ENCODE measurements around the gene KLF17.

The KLF17 gene, protein sequence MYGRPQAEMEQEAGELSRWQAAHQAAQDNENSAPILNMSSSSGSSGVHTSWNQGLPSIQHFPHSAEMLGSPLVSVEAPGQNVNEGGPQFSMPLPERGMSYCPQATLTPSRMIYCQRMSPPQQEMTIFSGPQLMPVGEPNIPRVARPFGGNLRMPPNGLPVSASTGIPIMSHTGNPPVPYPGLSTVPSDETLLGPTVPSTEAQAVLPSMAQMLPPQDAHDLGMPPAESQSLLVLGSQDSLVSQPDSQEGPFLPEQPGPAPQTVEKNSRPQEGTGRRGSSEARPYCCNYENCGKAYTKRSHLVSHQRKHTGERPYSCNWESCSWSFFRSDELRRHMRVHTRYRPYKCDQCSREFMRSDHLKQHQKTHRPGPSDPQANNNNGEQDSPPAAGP

DNA sequence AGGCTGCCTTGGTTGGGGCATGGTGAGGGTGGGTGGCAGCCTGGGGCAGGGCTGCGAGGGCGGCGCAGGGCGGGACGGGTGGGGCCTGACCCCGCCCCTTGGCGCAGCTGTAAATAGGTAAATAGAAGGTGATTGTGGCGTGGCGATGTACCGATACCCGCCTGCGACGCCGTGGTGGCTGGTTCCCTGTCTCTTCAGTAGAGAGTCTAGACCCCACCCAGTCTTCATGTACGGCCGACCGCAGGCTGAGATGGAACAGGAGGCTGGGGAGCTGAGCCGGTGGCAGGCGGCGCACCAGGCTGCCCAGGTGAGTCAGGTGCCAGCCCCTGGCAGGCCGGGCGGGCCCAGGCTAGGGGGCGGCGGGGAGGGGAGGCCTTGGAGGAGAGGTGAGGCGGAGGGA, at the start of gene KLF17:
TSS of gene KLF17 (plus strand) at position 140 of the 400 bp plus-strand sequence. CDS start at position 227, 87 bp downstream.
- DNase-seq = no peak

DNA sequence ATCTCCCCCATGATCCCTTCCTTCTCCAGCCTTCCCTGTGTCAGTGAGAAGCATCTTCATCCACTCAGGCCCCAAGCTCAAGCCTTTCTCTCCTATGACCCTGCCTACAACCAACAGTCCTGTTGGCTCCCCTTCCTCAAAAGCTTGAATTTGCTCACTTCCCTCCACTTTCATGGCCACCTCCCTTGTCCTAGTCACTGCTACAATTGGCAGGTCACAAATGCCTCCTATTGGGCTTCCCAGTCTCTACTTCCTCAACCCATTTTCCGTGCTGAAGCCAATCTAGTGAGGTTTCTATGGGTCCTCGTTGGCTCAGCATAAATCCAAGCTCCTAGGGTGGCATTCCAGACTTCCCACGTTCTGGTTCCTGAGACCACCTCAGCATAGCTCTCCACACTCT, 47.2 kb upstream of the KLF17 start:
- no peak for DNase-seq

DNA sequence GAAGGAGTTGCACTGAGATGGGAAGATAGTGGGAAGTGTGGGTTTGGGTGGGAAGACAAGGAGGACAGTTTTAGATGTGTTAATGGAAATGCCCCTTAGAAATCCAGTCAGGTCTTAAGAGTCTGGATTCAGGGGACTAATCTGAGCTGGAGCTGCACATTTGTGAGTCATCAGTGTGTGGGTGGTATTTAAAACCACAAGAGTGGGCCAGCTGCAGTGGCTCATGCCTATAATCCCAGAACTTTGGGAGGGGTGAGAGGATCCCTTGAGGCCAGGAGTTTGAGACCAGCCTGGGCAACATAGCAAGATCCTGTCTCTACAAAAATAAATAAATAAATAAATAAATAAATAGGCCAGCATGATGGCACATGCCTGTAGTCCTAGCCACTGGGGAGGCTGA, 46.4 kb upstream of the KLF17 start:
- DNase-seq = no peak

DNA sequence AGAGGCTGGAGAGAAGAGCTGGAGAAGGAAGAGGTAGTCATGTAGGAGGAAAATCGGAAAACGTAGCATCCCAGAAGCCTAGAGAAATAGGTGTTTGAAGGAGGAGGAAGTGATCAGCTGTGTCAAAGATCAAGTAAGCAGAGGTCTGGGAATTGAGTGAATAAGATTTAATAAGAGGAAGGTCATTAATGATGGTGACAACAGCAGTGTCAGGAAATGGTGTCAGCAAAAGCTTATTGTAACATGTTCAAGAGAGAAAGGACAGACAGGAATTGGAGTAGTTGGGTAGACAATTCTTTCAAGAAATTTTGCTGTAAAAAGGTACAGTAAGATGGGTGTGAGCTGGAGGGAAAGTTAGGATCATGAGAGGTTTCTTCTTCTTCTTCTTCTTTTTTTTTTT, 45.8 kb upstream of the KLF17 start:
- DNase-seq = no peak

DNA sequence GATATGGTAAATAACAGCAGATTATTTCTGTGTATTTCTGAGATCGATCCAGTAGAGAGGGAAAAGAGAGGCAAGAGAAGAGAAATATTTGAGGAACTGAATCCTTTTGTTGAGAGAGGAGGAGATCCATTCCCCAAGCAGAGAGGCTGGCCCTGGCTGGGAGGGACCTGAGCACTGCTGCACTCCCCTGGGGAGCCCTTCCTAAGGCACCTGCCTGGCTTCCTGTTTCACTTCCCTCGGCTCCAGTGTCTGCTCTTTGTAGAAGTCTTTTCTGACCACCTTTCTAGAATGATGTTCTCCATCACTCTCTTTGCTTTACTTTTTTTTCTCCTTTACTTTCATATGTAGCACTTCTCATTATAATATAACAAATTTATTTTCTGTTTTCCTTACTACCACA, 45.1 kb upstream of the KLF17 start:
- DNase-seq = no peak

DNA sequence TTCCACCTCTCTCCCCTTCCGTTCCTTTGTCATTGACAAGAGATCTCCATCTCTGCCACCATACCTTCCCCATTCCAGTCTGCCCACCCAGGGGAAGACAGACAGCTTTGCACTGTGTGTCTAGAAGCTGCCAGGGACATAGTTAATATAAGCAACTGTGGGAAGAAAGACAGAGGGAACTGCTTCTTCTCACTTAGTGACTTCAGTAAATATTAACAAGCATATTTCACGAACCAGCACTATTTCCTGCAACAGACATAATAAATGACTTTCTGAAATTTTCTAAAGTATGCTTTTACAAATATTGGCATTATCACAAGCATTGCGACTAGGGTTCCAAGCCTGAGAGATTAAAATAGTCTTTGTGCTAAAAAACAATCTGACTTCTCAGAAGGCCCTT, 44.2 kb upstream of the KLF17 start:
- no peak for DNase-seq

DNA sequence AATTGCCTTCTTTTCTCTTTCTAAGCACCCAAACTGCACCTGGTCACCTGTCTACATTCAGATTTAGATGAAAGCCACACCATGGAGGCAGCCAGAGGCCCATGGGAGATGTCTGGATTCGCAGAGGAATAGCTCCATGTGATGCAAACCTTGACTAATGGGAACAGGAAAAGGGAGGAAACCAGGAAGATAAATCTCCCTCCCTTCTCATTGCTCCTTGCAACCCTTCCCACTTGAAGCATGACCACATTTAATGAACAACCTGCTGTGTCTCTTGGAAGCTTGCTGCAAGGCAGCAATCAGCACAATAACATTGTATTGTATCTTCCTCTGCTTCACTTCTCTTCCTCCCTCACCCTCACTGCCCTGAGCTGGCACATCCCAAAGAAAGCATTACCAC, 42.6 kb upstream of the KLF17 start:
- DNase-seq = no peak

DNA sequence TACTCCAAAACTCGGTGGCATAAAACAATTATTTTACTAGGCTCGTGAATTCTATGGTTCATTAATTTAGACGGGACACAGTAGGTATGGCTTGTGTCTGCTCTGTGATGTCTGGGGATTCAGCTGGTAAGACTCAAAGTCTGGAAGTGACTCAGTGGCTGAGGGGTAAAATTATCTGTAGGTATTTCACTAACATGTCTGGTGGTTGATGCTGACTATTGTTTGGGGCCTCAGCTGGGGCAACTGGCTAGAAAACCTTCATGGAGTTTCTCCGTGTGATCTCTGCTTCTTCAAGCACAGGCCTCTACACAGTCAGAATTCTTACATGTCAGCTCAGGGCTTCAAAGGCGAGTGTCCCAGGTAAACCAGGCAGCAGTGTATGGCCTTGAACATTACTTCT, 41.2 kb upstream of the KLF17 start:
- no peak for DNase-seq

DNA sequence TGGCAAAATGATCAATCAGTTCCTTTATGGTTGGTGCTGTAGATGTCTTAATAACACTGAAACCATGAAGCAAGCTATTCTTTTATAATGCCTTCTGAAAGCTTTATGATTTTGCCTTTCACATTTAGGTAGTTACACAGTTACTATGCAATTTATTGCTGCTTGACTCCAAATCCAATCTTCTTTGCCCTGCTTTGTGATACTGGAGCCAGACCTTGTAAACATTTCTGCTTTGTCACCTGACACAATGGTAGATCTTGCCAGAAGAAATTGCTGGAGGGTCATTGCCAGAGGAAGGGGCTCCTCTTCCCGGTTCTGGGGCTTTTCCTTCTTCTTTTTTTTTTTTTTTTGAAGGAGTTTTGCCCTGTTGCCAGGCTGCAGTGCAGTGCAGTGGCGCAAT, 40.5 kb upstream of the KLF17 start:
- no peak for DNase-seq

DNA sequence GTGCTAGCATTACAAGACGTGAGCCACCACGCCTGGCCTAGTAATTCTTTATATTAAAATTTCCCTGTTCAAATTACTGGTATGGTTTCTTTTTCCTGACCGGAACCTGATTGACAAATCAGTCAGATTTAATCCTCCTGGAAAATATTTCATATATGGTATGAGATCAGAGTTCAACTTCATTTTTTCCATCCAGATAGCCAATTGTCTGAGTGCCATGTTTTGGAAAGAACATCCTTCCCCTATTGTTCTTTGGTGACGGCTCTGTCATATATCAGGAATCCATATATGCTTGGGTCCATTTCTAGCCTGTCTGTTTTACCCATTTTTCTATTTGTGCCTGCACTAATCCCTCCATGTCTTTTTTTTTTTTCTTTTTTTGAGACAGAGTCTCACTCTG, 39.1 kb upstream of the KLF17 start:
- DNase-seq = no peak

DNA sequence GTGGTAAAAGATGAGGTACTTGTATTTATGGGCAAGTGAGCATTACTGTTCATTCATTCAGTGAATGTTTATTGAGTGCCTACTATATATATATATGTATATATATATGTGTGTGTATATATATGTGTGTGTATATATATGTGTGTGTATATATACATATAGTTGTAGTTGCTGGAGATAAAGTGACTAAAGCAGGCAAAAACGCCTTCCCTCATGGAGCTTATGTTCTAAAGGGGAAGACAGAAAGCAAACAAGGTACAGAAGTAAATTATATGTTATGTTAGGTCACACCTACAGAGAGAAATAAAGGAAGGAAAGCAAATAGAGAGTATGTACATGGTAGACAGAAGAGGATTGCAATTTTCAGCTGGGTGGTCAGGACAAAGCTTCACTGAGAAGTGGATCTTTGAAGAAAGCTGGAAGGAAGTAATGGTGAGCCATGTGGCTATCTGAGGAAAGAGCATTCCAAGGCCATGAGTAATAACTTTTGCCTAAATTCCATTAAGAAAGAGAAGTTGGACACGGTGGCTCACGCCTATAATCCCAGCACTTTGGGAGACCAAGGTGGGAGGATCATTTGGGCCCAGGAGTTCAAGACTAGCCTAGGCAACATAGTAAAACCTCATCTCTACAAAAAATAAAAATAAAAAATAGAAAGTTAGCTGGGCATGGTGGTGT, 33.5 kb upstream of the KLF17 start:
- DNase-seq = no peak

DNA sequence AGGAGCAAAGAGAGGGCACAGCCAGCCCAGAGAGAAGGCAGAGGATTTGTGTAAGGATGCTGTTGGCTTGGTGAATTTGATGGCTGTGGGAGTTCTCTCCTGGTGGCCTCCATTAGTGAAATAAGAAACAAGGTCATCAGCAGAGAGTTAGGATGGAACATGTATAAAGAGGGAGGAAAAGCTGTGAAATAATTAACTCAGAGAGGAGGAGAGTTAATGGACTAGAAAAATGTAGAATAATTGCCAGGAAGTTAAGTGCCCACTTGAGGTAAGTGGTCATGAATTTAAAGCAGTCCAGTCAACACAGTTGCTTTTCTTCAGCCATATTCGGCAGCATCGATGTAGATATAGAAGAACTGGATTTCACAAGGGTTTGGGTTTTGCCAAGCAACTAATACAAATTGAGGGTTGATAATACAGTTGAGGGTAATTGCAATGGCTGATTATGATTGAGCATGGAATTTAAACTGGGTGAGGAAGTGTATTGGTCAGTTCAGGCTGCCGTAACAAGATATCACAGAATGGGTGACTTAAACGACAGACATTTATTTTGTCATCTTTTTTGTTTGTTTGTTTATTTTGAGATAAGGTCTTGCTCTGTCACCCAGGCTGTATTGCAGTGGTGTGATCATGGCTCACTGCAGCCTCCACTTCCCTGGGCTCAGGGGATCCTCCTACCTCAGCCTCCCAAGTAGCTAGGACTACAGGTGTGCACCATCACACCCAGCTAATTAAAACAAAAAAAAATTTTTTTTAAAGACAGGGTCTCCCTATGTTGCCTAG, 31.7 kb upstream of the KLF17 start:
- no peak for DNase-seq

DNA sequence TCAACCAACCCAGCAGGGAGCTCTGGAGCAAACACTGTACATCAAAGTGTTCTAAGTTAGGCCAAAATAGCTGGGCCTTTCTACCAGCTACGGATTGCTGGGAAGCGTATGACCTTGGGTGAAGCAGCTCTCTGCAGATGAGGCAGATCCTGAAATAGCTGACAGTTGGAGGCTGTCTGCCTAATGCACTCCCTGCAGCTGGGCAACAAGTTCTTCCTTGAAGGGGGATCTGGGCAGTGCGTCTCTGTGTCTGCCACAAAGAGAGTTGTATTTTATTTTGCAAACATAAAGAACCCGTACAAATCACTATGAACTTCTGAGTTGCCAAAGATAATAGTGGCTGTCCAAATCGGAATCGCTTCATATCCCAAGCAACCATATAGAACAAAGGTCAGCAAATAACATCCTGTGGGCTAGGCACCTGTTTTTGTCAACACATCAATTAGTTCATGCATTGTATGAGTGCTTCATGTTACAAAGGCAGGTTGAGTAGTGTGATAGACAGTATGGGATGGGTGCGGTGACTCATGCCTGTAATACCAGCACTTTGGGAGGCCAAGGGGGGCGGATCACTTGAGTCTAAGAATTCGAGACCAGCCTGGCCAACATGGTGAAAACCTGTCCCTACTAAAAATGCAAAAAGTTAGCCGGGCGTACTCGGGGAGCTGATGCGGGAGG, 29.1 kb upstream of the KLF17 start:
- DNase-seq = no peak

DNA sequence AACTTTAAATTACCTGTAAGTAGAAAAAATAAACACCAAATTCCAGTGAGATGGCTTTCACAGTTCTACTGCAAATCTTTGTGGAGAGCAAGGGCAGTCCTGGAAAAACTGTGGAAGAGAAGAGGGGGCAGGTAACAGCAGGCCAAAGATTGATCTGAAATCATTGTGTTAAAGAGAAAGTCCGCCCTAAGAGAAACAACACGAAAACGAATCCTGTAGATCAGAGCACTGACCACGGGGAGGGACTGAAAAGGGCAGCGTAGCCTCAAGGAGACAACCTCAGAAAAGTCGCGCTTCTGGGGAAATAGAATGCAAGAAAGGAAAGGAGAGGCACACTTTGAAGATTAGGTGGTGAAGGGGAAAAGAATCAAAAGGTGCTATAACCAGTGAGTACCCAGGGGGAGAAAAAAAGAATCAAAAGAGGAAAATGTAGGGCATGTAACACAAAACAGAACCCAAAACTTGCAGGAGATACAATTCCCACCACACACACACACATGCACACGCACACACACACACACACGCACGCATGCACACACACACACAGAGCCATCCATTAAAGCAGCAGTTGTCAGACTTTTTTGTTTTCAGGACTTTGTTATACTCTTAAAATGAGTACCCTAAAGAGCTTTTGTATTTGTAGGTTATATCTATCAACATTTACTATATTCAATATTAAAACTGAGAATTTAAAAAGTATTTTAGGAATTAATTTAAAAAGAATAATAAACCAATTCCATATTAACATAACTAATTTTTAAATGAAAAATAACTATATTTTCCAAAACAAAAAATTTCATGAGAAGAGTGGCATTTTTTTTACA, 28.0 kb upstream of the KLF17 start:
- DNase-seq = no peak

DNA sequence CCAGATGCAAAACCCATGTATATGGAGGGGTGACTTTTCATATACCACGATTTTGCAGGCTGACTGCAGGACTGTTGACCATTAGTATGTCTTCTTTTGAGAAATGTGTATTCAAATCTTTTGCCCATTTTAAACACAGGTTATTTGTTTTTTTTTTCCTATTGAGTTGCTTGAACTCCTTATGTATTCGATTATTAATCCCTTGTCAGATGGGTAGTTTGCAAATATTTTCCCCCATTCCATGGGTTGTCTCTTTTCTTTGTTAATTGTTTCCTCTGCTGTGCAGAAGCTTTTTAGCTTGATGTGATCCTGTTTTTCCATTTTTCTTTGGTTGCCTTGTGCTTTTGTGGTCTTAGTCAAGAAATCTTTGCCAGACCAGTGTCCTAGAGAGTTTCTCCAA, 24.6 kb upstream of the KLF17 start:
- no peak for DNase-seq

DNA sequence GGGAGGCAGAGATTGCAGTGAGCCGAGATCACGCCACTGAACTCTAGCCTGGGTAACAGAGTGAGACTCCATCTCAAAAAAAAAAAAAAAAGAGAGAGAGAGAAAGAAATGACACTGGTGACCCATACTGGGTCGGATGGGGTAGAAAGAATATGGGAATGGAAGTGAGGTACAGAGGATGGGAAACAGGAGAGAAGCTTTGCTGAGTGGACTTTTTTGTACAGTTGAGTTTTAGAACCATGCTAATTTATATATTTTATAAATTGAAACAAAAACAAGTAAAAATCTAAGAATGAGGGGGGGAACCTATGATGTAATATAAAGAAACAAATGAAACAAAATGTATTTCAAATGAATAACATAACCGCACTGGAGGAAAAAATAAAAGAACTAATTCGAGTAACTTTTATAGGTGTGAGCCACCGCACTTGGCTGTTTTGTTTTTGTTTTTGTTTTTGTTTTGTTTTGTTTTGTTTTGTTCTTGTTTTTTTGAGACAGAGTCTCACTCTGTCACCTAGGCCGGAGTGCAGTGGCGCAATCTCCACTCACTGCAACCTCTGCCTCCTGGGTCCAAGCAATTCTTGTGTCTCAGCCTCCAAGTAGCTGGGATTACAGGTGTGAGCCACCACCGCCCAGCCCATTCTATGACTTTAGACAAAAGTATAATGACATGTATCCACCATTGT, 18.3 kb upstream of the KLF17 start:
- DNase-seq = no peak

DNA sequence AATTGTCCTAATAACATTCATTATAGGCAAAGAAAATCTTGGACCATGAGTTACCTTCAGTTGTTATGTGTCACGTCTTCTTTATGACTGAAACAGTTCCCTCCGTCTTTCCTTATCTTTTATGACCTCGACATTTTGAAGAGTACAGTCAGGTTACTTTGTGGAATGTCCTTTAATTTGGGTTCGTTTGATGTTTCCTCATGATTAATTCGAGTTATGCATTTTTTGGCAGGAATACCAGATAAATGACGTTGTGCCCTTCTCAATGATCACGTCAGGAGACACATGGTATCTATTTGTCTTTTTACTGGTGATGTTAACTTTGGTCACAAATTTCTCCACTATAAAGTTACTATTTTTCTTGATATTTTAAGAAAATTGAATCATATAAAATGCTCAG, 17.3 kb upstream of the KLF17 start:
- no peak for DNase-seq

DNA sequence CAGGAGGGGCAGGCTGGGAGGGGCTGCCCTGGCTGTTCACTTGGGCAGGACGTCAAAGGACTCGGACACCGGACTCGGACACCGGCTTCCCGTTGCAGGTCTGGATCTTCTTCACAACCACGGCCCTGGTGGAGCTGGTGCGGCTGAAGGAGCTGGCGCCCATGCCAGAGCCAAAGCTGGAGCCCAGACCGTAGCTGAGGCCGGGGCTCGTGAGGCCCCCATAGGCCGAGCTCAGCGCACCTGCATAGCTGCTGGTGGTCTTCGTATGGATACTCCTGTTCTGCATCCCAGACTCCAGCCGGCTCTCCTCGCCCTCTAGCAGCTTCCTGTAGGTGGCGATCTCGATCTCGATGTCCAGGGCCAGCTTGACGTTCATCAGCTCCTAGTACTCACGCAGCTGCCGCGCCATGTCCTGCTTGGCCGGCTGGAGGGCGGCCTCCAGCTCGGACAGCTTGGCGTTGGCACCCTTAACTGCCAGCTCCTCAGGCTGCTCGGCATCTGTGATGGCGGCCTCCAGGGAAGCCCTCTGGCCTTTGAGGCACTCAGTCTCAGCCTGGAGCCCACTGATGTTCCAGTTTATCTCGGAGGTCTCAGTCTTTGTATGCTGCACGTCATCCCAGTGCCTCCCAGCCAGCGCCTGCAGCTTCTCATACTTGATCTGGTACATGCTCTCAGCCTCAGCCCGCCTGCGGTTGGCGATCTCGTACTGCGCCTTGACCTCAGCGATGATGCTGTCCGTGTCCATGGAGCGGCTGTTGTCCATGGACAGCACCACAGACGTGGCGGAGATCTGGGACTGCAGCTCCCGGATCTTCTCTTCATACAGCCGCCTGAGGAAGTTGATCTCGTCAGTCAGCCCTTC, 15.1 kb upstream of the KLF17 start:
- DNase-seq = no peak

DNA sequence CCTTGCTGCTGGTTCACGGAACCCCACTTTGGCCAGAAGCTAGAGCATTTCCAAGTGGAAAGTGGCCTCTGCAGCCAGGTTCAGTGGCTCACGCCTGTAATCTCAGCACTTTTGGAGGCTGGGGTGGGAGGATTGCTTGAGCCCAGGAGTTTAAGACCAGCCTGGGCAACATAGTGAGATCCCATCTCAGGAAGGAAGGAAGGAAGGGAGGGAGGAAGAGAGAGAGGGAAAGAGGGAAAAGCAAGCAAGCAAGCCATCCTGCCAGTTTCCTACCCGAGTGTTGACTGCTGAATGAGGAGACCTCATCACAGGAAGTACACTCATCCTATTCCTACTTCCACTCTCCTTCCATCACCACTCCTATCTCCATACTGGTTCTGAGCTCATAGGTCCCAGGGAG, 12.8 kb upstream of the KLF17 start:
- DNase-seq = no peak

DNA sequence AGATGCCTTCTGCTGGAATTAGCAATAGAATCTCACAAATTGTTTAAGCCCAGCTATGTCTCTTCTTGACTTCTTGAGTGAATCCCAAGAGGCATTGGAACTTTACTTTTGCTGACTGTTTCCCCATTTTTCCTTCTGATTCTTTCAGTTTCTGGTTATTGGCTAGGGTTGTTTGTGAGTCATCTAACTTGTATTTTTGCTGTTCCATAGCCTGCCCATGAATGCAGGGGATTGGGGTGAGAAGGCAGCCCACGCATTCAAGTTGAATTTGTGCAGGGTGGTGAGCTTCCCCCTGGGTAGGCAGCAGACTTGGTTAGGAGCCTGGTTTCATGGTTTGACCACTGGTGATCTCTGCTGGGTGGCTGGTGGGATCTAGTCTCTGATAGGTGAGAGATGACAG, 10.4 kb upstream of the KLF17 start:
- no peak for DNase-seq

DNA sequence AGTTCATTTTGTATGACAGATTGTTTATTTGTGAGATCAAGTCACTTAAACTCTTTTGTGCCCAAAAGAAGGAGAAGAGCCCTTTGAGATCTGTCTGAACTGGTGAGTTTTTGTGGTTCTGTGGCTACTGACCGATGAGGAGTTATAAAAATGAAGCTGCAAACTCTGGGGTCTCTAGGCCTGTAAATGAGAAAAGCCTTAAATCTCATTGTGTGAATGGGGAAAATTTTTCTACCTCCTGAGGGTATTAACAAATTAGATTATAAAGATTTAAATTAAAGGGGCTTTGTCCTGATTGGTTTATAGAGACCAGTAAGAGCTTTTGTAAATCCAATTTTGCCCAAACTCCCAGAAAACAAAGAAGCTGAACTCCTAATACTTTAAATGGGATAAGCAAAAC, 9.7 kb upstream of the KLF17 start:
- DNase-seq = no peak
